DMS114 treated with DMSO at 0.1 percent for 48 hours (cell line): ENCODE results near the gene NCBP3.

Experiments
- DNase-seq: peaks from one replicate; lab custom pipeline; 2025; ENCODE audit not compliant: unreplicated experiment; lab: John Stamatoyannopoulos, UW

The NCBP3 gene

GRCh38 chr17:3761036-3761917, 84.8 kb downstream of the NCBP3 start:
- no peak for DNase-seq

DNA sequence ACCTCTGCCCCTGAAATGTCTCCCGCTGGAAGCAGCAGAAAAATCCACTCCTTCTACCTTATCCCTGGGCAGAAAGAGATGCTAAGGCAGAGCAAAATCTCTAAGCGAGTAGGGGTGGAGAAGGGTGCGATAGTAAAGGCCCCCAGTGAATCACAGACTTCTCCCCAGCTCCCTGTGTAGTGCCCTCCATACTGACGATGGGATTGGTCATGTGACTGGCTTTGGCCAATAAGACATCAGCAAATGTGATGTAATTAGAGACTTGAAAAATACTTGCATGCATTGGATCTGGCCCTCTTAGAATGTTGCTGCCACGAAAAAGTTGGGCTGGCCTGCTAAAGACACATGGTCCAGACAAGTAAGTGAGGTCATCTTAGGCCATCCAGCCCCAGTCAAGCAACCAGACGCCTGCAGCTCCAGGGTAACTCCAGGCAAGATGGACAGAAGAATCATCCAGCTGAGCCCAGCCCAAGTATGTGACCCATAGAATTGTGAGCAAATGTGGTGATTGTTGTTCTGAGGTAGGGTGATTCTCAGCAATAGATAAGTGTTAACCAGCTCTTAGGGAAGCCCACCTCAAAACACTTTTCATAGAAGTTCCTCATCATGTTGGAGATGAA, 86.3 kb downstream of the NCBP3 start:
- no peak for DNase-seq

GRCh38 chr17:3755335-3756030, 90.6 kb downstream of the NCBP3 start:
- no peak for DNase-seq

GRCh38 chr17:3754458-3755334, 91.3 kb downstream of the NCBP3 start:
- DNase-seq = no peak

DNA sequence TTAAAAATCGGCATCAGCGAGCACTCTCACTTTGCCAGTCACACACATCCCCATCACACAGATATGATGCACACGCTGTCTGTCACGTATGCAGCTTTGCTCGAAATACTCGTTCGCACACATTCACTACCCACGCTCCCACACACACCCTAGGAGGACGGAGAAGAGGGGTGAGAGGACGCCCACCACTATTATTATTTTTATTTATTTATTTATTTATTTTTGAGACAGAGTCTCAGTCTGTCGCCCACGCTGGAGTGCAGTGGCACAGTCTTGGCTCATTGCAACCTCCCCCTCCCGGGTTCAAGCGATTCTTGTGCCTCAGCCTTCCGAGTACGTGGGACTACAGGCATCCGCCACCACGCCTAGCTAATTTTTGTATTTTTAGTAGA, 92.0 kb downstream of the NCBP3 start:
- DNase-seq = no peak

DNA sequence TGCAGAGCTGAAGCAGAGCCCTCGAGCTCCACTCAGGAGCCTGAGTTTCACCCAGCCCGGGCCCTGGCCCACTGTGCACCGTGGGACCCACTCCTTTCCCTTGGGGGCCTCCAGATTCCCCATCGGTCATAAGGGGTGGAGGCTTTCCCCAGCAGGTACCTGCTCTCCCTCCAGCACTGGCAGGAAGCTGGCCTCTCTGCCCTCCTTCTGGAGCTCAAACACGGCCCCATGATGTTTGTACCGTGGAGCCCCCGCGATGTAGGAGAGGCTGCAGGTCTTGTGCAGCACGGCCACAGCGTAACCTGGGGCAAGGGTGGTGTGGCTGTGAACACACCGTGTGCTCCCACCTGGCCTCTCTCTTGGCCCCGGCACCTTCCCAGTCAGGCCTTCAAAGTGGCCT, 92.4 kb downstream of the NCBP3 start:
- DNase-seq = no peak
